GM12873 (cell line): Measurements from ENCODE around the gene CRY1.

Experiments used
- TF ChIP-seq, protein P1 (sequence below): IDR thresholded peaks from 2 replicates; pipeline ENCODE4 v1.5.1; 2012; ENCODE audit warnings: low read depth, mild to moderate bottlenecking, moderate library complexity, low read length, control low read depth; ENCODE audit not compliant: insufficient read depth; ENCODE audit errors: missing control alignments

CRY1 gene

GRCh38 chr12:107093417-107094182 lies at the start of gene CRY1:
CRY1 (minus strand) TSS chr12:107093549; CDS start chr12:107092961, 588 bp downstream.
- TF ChIP-seq, protein P1, sequence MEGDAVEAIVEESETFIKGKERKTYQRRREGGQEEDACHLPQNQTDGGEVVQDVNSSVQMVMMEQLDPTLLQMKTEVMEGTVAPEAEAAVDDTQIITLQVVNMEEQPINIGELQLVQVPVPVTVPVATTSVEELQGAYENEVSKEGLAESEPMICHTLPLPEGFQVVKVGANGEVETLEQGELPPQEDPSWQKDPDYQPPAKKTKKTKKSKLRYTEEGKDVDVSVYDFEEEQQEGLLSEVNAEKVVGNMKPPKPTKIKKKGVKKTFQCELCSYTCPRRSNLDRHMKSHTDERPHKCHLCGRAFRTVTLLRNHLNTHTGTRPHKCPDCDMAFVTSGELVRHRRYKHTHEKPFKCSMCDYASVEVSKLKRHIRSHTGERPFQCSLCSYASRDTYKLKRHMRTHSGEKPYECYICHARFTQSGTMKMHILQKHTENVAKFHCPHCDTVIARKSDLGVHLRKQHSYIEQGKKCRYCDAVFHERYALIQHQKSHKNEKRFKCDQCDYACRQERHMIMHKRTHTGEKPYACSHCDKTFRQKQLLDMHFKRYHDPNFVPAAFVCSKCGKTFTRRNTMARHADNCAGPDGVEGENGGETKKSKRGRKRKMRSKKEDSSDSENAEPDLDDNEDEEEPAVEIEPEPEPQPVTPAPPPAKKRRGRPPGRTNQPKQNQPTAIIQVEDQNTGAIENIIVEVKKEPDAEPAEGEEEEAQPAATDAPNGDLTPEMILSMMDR = no peak

GRCh38 chr12:107139787-107140186 lies 46.4 kb upstream of the CRY1 start:
- TF ChIP-seq, protein P1 = no peak

- TF ChIP-seq, protein P1 = no peak
These were observed 45.6 kb upstream of the CRY1 start for GRCh38 chr12:107138990-107139389.

- TF ChIP-seq, protein P1 = no peak
These were observed 41.8 kb upstream of the CRY1 start for GRCh38 chr12:107135177-107135576.

- TF ChIP-seq, protein P1 = peak; percentile 65
These were observed 41.2 kb upstream of the CRY1 start for GRCh38 chr12:107134558-107134957.

GRCh38 chr12:107133462-107133861 lies 40.1 kb upstream of the CRY1 start:
- TF ChIP-seq, protein P1 = no peak

DNA sequence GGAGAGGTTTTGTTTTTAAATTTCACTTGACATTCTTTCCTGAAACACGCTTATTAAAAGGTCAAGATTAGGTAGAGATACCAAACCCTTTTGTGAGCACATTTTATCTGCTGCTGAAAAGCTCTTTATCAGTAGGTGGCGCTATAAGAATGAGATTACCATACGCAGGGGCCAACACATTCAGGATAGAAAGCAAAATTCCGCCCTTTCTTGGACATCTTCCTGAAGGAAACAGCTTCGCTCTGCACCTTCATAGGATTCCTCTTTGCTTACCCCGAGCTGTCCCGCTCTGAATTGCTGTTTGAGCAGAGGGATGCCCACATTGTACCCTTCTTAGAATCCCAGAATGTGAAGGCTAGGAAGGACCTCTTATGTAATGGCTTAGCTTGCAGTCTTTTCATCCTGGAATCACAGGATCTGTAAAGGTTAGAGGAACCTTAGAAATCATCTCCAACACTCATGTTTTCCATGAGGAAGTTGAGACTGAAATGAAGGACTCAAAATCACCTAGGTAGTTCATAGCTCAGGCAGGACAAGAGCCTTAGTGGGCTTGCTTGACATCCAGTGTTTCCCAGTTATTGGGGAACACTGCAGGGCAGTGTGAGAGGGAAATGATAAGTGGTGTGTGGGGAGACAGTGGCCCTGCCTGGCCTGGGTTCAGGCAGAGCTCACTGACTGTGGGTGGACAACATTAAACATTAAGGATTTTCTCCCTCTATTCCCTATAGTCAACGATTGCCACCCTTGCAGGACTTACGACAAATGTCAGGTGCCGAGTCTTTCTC lies 38.7 kb upstream of the CRY1 start:
- TF ChIP-seq, protein P1 = peak; percentile 72
